ENCODE measurements around the gene USP47. TPM values are rescaled to one million over a fixed set of nuclear protein-coding genes. Genes with fewer than 3 reads are reported as not detected.

The USP47 gene
- total and polyA plus RNA-seq, 2 of the 8 experiments (the other 6 are each of a cell fraction or from before 2014, with no cell fraction given): 4.2 to 21.3 TPM

GRCh38 chr11:11857769-11858168 lies 16.0 kb downstream of the USP47 start:
- Histone ChIP-seq H3K14ac (ENCODE audit: insufficient read length) (no peak overlapping the region), H2BK12ac (ENCODE audit: low read depth, low read length) (no peak overlapping the region), H3K79me2 (ENCODE audit: control insufficient read depth in 1 of 2, insufficient read depth in 2 of 2, low read length in 2 of 2) (peaks cover 4 to 93% of the 10 kb centered on the region in 2 experiments; a peak in 3 of 4 replicates), H3K18ac (ENCODE audit: extremely low read depth, low read length) (no peak overlapping the region), H3K23me2 (ENCODE audit: low read depth, low read length) (no peaks in the 10 kb centered on the region), H2BK120ac (replicated peaks; ENCODE audit: low read depth, low read length) (no peak overlapping the region), H2AK5ac (ENCODE audit: low read depth, low read length) (no peak overlapping the region), H2BK5ac (ENCODE audit: low read depth, low read length) (no peak overlapping the region), H2AFZ (ENCODE audit: low read length) (no peak overlapping the region), H2BK15ac (ENCODE audit: low read length) (no peak overlapping the region), H3K56ac (replicated peaks; ENCODE audit: insufficient read length, low read depth, low read length) (no peak overlapping the region), H3K36me3 (ENCODE audit: control insufficient read depth in 2 of 4, insufficient read depth in 4 of 4, low read length in 3 of 4) (no peaks in the 10 kb centered on the region), H3K4ac (replicated peaks; ENCODE audit: insufficient read length, low read depth, low read length) (no peak overlapping the region), H3K4me1 (replicated peaks in 1 of 4; ENCODE audit: control insufficient read depth in 3 of 4, insufficient read depth in 4 of 4, low read length in 3 of 4) (peaks cover 0 to 7% (median 1%) of the 10 kb centered on the region in 4 experiments; a peak in 5 of 7 replicates), H4K91ac (replicated peaks; ENCODE audit: insufficient read length, low read length) (no peak overlapping the region), H3K27ac (ENCODE audit: low read depth, low read length) (no peak overlapping the region), H4K20me1 (replicated peaks in 1 of 2; ENCODE audit: control insufficient read depth in 1 of 2, insufficient read depth in 2 of 2, low read length in 2 of 2) (peaks cover 0 to 5% of the 10 kb centered on the region in 2 experiments), H4K5ac (ENCODE audit: insufficient read length, low read depth, low read length) (no peak overlapping the region), H4K8ac (ENCODE audit: extremely low read depth, insufficient read depth, low read length) (no peak overlapping the region), H3K23ac (ENCODE audit: insufficient read length) (no peak overlapping the region), H3K9me3 (ENCODE audit: insufficient read depth in 2 of 2, low read depth in 1 of 2, low read length in 1 of 2) (no peaks in the 10 kb centered on the region), H3K4me3 (ENCODE audit: extremely low read depth in 1 of 4, insufficient read depth in 2 of 4, low read depth in 3 of 4, low read length in 4 of 4) (no peak overlapping the region), H3K9ac (replicated peaks in 1 of 4; ENCODE audit: extremely low read depth in 1 of 4, low read depth in 3 of 4, low read length in 3 of 4) (no peak overlapping the region), H3K4me2 (ENCODE audit: insufficient read depth in 1 of 2, low read depth in 2 of 2, low read length in 2 of 2) (no peak overlapping the region), H3K27me3 (replicated peaks in 1 of 4; ENCODE audit: control insufficient read depth in 3 of 4, extremely low read depth in 1 of 4, insufficient read depth in 3 of 4, low read length in 3 of 4) (no peaks in the 10 kb centered on the region), H3K79me1 (ENCODE audit: low read depth, low read length) (peaks cover 3% of the 10 kb centered on the region; the same call in 1 of the 2 replicates), H2BK20ac (ENCODE audit: low read length) (no peak overlapping the region)
- no peak for TF ChIP-seq KDM5A (IDR thresholded peaks at IDR 0.05; ENCODE audit: low read length)
- no peak for TF ChIP-seq SIRT6 (IDR thresholded peaks at IDR 0.05; ENCODE audit: low read length)
- TF ChIP-seq TCF12 (IDR thresholded peaks at IDR 0.05; ENCODE audit: low read depth, low read length): no peak
- 0 out of 2 replicates have a peak, but pooled peaks have one; percentile 67 for TF ChIP-seq SP1 (IDR thresholded peaks at IDR 0.05; ENCODE audit: low read depth, low read length)
- no peak for TF ChIP-seq CEBPB (IDR thresholded peaks at IDR 0.05; ENCODE audit: low read depth, low read length)
- no peak for TF ChIP-seq BCL11A (IDR thresholded peaks at IDR 0.05; ENCODE audit: low read depth in 2 of 2, low read length in 2 of 2)
- no peak for TF ChIP-seq NANOG (IDR thresholded peaks at IDR 0.05; ENCODE audit: insufficient read depth, low read depth, low read length, poor library complexity, severe bottlenecking)
- no peak for TF ChIP-seq ASH2L (IDR thresholded peaks at IDR 0.05; ENCODE audit: low read length)
- 88% methylated on average over 5 of the region's 5 CpGs; no CpG with 5 or more reads in 1 of the 2 experiments for WGBS, 2 experiments (ENCODE audit: extremely low coverage in 1 of 2, insufficient coverage in 1 of 2, insufficient read length in 1 of 2, insufficient replicate concordance in 2 of 2, low coverage in 1 of 2, low lambda C conversion rate in 2 of 2, missing lambda C conversion rate in 1 of 2)
- DNase-seq (ENCODE audit: low read depth in 1 of 2, low spot score in 2 of 2) (no peak), FAIRE-seq (peak; percentile 77)
- ChIA-PET POLR2A (ENCODE audit: partially characterized antibody) (interaction anchor here (1.0 to 1.4 kb wide), 3 partner anchors 14 to 1000 kb away, joined by 3 to 4 read pairs (median 3); partner anchors contain the start of gene ZBED5), CTCF (ENCODE audit: partially characterized antibody) (interaction anchor here (0.6 kb wide), 1 partner anchor 16 kb away, joined by 3 read pairs; the partner anchor contains the start of gene USP47)
